Lower leg skin (tissue), 4 donors: ENCODE data around the gene CRK. TPM values are rescaled to one million over a fixed set of nuclear protein-coding genes. Genes with fewer than 3 reads are reported as not detected.

ENCODE experiments used
- DNase-seq, 2 donors: peaks; one replicate each; pipeline ENCODE4 v3.0.0-alpha.2; 2019; ENCODE audit warnings: low spot score in 2 of 2
- H3K4me3 ChIP-seq: fragments of 200-600 bp; sonication (generic); 2 replicates; pipeline ENCODE4 v1.5.1; 2017; ENCODE audit warnings: mild to moderate bottlenecking, low read depth; ENCODE audit not compliant: poor library complexity, severe bottlenecking
- POLR2A ChIP-seq, 2 donors: fragments of 450-650 bp; IDR thresholded peaks; one replicate each; pipeline ENCODE4 v1.6.1; 2016 to 2017; ENCODE audit warnings: antibody characterized with exemption in 2 of 2, mild to moderate bottlenecking in 1 of 2, moderate library complexity in 1 of 2
- WGBS, 2 donors: methylation state at CpG; one replicate each; pipeline ENCODE4 v1.1.5; 2018; 5-methylcytosine and 5-hydroxymethylcytosine counted together
- intact Hi-C: fragments of 100-400 bp; cut with DNase I; formaldehyde crosslinking; loops from one replicate; pipeline ENCODE4 v1.15.0; 2023; ENCODE audit warnings: low total_unique reads
- total RNA-seq, 4 donors: library from RNA; depleted of rRNA; stranded (reverse); fragments of >200 nt; gene quantifications; one replicate each; pipeline ENCODE4 v1.1.0, GENCODE V29; 2016
- TF ChIP-seq, protein P1 (sequence below), 3 donors: fragments of 450-650 bp; IDR thresholded peaks; one replicate each; pipeline ENCODE4 v1.5.1; 2016; ENCODE audit warnings: antibody characterized with exemption in 3 of 3, mild to moderate bottlenecking in 3 of 3, moderate library complexity in 2 of 3

CRK gene
- 10 to 100 TPM; 48.2 to 70.0 (median 50.7) TPM for total RNA-seq

DNA sequence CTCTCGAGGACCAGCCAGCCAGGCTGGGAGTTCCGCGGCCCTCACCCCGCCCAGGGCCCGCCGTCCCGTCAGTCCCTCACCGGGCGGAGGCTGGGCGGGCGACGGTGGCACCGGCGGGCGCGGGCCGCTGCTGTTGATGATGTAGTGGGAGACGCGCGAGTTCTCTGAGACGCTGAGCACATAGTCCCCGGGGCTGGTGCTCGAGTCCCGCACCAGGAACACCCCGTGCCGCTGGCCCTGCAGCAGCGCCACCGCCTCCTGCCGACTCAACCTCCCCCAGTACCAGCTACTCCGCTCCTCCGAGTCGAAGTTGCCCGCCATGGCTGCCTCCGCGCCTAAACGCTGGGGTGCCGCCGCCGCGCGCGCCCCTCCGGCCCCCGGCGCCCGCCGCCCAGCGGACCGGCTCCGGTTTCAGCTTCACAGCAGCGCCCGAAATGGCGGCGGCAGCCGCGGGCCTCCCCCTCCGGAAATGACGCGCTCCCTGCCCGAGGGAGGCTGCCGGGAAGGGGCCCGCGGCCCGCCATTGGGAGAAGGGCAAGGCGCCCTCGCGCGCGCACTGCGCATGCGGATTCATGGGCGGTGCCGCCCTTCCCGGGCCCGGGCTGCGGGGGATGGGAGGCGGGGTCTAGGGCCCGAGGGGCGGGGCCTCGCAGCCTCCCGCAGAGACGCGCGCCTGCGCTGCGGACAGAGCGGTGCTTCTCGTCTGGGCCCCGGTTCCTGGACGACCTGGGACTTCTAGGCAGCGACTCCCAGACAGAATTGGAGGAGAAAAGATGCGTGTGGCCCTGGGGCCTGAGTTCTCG, at the start of gene CRK:
CRK (minus strand) TSS at position 436 of the 803 bp plus-strand sequence; CDS start at position 321, 115 bp downstream.
- intact Hi-C loops = no loop called here
- TF ChIP-seq, protein P1, sequence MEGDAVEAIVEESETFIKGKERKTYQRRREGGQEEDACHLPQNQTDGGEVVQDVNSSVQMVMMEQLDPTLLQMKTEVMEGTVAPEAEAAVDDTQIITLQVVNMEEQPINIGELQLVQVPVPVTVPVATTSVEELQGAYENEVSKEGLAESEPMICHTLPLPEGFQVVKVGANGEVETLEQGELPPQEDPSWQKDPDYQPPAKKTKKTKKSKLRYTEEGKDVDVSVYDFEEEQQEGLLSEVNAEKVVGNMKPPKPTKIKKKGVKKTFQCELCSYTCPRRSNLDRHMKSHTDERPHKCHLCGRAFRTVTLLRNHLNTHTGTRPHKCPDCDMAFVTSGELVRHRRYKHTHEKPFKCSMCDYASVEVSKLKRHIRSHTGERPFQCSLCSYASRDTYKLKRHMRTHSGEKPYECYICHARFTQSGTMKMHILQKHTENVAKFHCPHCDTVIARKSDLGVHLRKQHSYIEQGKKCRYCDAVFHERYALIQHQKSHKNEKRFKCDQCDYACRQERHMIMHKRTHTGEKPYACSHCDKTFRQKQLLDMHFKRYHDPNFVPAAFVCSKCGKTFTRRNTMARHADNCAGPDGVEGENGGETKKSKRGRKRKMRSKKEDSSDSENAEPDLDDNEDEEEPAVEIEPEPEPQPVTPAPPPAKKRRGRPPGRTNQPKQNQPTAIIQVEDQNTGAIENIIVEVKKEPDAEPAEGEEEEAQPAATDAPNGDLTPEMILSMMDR (IDR thresholded peaks at IDR 0.05) = no peak
- TF ChIP-seq POLR2A (IDR thresholded peaks at IDR 0.05) = peak in 1 of 2 donors; percentile 91
- WGBS, 2 donors = 0 to 1% methylated on average over 21 to 56 of the region's 93 CpGs
- DNase-seq = peak; percentile 93 to 99
- peak within 1 kb of the TSS; percentile 86 for H3K4me3 ChIP-seq

DNA sequence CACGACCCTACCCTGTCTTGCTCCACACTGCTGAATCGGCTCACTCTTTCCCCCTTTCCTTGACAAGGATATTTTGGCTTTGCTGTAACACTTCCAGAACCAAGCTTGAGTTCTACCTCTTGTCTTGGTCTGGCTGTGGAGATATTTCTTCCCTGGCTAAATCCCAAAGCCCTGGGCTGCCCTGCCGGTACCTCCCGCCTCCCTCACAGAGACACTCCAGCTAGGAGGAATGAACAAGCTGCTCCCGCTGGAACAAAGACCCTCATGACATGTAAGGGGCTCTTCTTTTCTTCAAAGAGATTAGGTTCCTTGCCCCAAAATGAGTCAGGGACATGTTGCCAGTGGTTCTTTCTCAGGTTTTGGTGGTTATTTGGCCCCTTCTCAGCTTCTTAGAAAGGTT, 49.6 kb upstream of the CRK start:
- no peak for DNase-seq
- H3K4me3 ChIP-seq = no peak overlapping the region
- TF ChIP-seq, protein P1 (IDR thresholded peaks at IDR 0.05) = no peak
- TF ChIP-seq POLR2A (IDR thresholded peaks at IDR 0.05) = no peak
- intact Hi-C loops = no loop called here
- WGBS, 2 donors = 82 to 90% methylated on average over 5 of the region's 5 CpGs

DNA sequence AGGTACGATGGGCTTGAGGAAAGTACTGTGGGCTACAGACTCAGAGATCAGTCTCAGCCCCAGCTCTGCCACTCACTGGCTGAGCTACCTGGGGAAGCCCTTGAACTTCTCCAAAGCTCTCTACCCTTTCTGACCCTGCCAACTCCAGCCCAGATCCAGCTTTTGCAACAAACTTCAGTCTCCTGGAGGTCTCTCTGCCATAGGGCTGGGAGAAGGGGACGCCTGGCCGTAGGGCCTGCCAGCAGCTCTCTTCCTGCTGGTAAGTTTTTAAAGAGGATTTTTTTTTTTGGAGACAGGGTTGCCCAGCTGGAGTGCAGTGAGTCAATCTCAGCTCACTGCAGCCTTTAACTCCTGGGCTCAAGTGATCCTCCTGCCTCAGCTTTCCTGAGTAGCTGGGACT, 48.8 kb upstream of the CRK start:
- intact Hi-C loops = no loop called here
- no peak overlapping the region for H3K4me3 ChIP-seq
- no peak for TF ChIP-seq POLR2A (IDR thresholded peaks at IDR 0.05)
- TF ChIP-seq, protein P1 (IDR thresholded peaks at IDR 0.05) = no peak
- no peak for DNase-seq
- WGBS, 2 donors = 89 to 98% methylated on average over 3 of the region's 3 CpGs

DNA sequence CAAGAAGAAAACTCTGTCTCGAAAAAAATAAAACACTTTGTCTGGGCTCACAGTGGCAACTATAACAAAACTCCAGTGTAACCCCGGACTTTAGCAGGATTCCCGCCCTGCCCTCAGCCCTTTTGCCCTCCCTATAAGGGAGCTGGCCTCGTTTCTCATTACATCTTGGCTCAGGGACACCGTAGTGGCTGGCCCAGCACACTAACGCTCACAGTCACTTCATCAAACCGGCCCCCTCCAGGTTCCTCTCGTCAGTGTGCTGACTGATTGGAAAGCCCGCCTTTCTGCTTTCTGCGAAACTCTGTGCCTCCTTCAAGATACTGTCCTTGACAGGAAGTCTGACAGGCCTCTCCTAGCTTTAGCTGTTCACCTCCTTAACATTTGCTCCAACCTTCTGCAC, 47.7 kb upstream of the CRK start:
- TF ChIP-seq, protein P1 (IDR thresholded peaks at IDR 0.05) = no peak
- no peak for TF ChIP-seq POLR2A (IDR thresholded peaks at IDR 0.05)
- H3K4me3 ChIP-seq = no peak overlapping the region
- no peak for DNase-seq
- 85 to 87% methylated on average over 10 of the region's 10 CpGs for WGBS, 2 donors
- intact Hi-C loops = no loop called here

DNA sequence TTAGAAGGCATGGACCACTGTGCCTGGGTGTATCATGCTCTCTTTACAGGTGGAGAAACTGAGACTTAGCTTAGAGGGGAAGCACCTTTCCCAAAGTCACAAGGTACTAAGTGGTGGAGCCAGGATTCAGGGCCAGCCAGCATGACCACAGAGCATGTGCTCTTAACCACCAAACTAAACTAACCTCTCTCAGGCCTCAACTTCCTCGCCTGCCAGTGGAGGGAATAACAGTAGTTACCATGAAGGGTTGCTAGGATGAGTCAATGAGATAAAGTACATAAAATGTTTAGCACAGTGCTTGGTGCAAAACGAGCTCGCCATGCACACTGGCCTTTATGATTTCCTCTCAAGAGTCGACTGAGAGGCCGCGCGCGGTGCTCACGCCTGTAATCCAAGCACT, 42.8 kb upstream of the CRK start:
- no peak for DNase-seq
- intact Hi-C loops = no loop called here
- no peak for TF ChIP-seq POLR2A (IDR thresholded peaks at IDR 0.05)
- TF ChIP-seq, protein P1 (IDR thresholded peaks at IDR 0.05) = no peak
- 74 to 79% methylated on average over 9 of the region's 9 CpGs for WGBS, 2 donors
- H3K4me3 ChIP-seq = no peak overlapping the region
